Raji (cell line): Measurements from ENCODE around the gene F2RL1.

Experiments used
- POLR2A ChIP-seq: IDR thresholded peaks from 2 replicates; pipeline ENCODE4 v1.6.1; 2011; ENCODE audit warnings: low read depth, low read length, control low read depth; ENCODE audit not compliant: insufficient read depth

F2RL1 gene

GRCh38 chr5:76801159-76801802 lies 17.5 kb upstream of the F2RL1 start:
- TF ChIP-seq POLR2A: no peak

GRCh38 chr5:76801803-76802195 lies 17.0 kb upstream of the F2RL1 start:
- no peak for TF ChIP-seq POLR2A

DNA sequence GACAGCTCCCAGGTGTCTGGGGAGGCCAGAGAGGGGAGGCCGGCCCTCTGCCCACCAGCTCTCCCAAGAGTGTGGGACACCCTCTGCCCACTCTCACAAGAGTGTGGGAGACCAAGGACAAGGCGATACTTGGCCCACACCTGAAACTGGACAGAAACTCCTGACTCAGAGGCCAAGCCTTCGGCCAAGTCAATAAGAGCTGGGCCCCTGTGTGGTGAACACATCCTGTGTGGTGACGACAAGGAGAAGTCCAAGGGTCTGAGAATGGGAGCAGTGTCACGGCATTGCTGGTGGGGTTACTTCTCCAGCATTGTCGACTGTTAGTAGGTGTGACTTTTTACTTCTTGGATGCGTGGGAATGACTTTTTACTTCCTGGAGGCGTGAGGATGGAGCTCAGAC lies 14.6 kb upstream of the F2RL1 start:
- TF ChIP-seq POLR2A: no peak

- TF ChIP-seq POLR2A: no peak
Observed at GRCh38 chr5:76805821-76806505, 12.9 kb upstream of the F2RL1 start.

DNA sequence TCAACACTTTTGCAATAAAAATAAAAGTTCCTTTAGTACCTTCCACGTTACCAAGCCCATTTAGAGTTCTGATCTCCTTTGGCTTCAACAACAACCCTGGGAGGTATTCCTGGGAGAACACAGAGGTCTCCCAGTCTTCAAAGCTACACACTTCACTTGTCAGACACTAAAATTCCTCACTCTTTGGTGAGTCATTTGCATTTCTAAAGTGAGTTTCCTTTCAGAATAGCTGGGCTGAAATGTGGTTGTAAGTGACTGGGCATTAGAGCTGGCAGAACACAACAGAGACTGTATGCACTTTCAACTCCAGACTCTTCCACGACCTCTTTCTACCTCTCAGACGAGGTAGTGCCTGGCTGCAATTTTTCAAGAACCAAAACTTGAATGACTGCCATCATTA lies 11.5 kb upstream of the F2RL1 start:
- no peak for TF ChIP-seq POLR2A

GRCh38 chr5:76808141-76808691 lies 10.6 kb upstream of the F2RL1 start:
- no peak for TF ChIP-seq POLR2A

DNA sequence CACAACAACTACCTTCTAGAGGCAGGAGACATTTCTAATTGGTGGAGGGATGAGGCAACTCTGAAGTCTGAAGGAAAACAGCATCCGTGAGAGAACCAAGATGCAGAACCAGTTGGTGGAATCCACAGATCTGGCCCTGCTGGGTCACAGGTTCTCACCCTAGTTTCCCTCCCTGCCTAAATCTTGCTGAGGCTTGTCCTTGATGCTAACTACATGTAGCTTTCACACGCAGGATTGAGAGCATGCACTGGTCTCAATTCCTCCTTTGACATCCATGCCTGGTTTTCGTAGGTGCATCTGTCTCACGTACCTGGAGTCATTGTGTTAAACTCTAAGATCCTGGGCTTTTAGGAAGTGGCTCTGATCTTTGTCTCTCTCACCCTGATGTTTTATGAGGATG lies 9.7 kb upstream of the F2RL1 start:
- TF ChIP-seq POLR2A: no peak

DNA sequence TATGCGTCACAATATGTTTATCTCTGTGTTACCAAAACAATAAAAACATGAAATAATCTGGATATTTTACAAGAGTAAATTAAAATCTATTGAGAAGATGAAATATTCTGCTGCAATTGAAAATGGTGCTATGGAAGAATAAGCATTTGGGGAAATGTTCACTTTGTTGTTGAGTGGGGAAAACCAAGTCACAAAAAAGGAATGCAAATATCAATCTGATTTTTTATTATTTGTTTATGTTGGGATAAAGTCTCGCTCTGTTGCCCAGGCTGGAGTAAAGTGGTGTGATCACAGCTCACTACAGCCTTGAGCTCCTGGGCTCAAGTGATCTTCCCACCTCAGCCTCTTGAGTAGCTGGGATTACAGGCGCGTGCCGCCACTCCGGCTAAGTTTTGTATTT lies 8.6 kb upstream of the F2RL1 start:
- no peak for TF ChIP-seq POLR2A

DNA sequence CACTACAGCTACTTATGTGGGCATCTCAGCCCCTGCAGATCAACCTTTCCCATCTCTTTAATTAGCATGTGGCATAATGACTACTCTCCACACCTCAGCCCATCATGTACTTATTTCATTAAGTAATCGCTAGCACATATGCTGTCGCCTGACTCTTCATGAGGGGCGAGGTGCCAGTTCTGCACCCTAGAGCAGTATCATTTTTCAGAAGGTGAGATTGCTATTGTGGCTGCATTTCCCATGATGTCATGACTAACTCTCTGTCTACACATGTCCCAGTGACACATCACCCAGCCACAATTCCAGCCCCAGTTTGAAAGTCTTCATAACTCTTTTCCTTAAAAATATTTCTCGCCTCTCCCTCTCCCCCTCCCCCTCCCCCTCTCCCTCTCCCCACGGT lies 7.6 kb upstream of the F2RL1 start:
- TF ChIP-seq POLR2A: no peak

- TF ChIP-seq POLR2A: no peak
Observed at GRCh38 chr5:76813982-76814562, 4.8 kb upstream of the F2RL1 start.

DNA sequence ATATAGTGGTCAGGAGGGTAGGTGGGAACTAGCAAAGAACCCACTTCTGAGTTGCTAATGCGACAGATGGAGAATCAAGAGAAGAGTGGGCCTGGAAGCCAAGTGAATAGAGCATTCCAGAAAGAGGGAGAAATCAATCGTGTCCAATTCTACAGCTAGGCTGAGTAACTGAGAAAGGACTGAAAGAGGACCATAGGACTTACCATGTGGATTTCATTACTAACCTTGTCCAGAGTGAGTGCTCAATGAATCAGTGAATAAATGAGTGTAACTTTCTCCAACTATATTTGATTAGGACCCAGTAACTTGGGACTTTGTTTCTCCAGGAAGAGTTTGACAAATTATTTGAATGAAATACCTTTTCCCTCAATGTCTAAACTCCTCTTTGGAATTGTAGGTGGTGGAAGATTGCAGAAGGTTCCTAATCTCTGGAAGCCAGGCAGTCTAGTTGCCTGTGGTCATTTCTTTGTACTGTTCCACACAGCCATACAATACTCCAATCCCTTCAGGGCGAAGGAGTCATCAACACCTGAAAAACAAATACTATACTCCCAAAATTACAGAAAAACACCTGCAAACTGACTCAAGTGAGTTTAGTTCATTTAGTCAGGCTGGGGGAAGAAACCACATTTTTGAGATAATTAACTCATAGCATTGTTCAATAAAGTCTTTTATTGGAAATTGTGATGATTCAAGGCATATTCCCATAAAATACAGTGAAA lies 2.6 kb upstream of the F2RL1 start:
- TF ChIP-seq POLR2A: no peak

GRCh38 chr5:76819851-76820525 lies 1.2 kb downstream of the F2RL1 start:
- no peak for TF ChIP-seq POLR2A

GRCh38 chr5:76820526-76820890 lies 1.7 kb downstream of the F2RL1 start:
- TF ChIP-seq POLR2A: no peak

DNA sequence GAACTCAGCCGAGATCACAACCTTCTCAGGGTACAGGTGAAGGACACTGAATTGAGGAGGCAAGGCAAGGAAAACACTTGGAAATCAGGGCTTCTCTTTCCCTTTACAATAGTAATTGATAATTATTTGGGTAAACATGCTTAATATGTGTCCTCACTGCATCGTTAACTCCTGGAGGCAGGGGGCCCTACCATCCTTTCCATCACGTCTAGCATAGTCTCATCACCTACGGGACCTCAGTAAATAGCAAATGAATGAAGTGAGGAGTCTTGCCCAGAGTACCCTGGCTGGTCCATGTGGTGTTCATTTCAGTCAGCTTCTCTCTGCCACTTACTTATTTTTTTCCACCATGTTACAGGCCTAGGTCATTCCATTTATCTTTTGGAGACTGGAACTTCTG lies 2.3 kb downstream of the F2RL1 start:
- no peak for TF ChIP-seq POLR2A

GRCh38 chr5:76831110-76831452 lies 12.3 kb downstream of the F2RL1 start:
- no peak for TF ChIP-seq POLR2A
